Measurements from ENCODE around the gene EEF1A1.

The EEF1A1 gene

GRCh38 chr6:73503027-73503772 is 17.6 kb downstream of the EEF1A1 start:
- DNase-seq = no peak

GRCh38 chr6:73497915-73498314 is 22.9 kb downstream of the EEF1A1 start:
- no peak for DNase-seq

GRCh38 chr6:73491377-73491776 is 29.5 kb downstream of the EEF1A1 start:
- no peak for DNase-seq

- DNase-seq = no peak
These were observed 33.4 kb downstream of the EEF1A1 start for GRCh38 chr6:73487473-73487872.

GRCh38 chr6:73484438-73484837 is 36.4 kb downstream of the EEF1A1 start:
- DNase-seq = no peak

- no peak for DNase-seq
These were observed 38.9 kb downstream of the EEF1A1 start for GRCh38 chr6:73481969-73482368.

- DNase-seq = no peak
These were observed 43.4 kb downstream of the EEF1A1 start for GRCh38 chr6:73477407-73477806.

GRCh38 chr6:73476723-73477122 is 44.1 kb downstream of the EEF1A1 start:
- no peak for DNase-seq

- no peak for DNase-seq
These were observed 49.0 kb downstream of the EEF1A1 start for GRCh38 chr6:73471686-73472290.

Measured in NCI-H345 (cell line).